Epithelial cell of prostate (primary cell): Measurements from ENCODE around the gene TTN.

ENCODE experiments used
- DNase-seq: peaks from one replicate; pipeline ENCODE4 v3.0.0-alpha.2; 2011; ENCODE audit warnings: low read depth, low spot score
- H3K27ac ChIP-seq: fragments of 450-650 bp; 2 replicates; pipeline ENCODE4 v1.5.1; 2017; ENCODE audit warnings: mild to moderate bottlenecking

Gene TTN

DNA sequence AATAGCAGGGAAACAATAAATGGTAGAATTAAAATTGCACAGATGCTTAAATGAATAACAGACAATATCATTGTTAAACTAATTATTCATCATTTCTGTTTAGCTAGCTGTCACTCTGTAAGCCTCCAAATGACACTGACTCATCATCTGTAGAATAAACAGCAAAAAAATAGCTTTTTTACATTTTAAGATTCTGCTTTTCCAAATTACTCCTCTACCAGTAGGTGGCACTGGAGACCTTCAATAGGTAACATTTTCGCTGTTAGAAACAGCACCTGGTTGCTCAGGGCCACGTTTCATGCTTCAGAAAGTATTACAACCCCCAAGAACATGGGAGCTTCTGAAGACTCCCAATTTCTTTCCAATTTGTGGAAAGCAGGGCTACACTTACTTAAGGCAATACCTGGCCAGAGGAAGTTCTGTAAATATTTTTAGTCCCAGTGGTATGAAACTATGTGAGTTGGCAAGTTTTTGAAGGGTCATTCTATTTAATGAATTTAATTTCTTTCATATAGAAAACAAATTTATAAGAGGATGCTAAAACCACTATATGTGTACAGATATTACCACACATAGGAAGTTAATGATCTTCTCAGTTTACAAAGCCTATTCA lies 45.4 kb downstream of the TTN start:
- H3K27ac ChIP-seq, result no peak overlapping the region
- DNase-seq, result no peak

DNA sequence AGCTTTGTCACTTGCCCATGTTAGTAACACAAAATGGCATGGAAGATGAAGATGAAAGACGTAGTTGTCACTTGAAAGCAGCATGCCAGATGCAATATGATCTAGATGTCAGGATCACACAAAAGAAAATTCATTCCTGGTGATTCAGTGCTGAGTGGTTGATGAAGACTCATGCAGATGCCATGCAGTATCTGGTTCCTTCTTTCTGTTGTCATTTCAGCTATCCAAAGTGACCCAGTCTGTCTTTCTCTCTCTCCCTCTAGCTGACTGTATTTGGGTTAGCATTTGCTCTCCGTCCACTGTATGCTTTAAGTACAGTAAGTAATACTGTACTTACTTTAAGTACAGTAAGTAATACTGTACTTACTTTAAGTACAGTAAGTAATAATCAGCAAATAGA lies 50.4 kb downstream of the TTN start:
- no peak for DNase-seq
- H3K27ac ChIP-seq, result no peak overlapping the region

DNA sequence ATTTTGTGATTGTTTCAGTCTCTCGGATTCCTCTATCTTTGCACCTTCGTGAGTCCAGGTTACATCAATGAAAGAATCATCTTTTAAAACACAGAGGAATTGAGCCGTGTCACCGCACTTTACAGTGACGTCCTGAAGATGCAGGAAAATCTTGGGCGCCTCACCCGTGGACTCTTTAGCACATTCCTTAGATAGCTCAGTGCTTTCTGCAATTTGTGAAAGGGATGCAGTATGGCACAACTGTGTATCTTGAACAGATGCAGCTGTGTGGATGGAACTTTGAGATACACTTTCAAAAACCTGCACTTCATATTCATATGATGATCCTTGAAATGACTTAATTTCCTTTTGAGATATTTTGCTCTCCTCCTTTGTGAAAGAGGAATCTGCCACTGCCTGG lies 50.9 kb downstream of the TTN start:
- DNase-seq, result no peak
- H3K27ac ChIP-seq, result no peak overlapping the region

DNA sequence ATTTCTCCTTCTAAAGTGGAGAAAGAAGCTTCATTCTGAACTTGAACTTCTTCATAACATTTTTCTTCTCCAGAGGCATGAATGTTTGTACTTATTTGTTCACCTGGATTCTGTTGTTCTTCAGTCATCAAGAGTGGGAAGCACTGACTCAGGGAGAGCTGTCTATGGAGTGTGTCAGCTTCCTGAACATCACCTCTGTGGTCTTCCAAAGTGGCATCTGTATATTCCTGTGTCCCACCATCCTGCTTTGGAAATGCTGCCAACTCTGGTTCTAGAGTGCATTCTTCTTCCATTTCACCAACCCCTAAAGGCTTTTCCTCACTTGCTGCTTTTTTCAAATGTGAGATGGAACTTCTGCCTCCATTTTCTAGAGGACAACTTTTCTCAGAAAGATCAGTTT lies 59.5 kb downstream of the TTN start:
- DNase-seq, result no peak
- no peak overlapping the region for H3K27ac ChIP-seq

DNA sequence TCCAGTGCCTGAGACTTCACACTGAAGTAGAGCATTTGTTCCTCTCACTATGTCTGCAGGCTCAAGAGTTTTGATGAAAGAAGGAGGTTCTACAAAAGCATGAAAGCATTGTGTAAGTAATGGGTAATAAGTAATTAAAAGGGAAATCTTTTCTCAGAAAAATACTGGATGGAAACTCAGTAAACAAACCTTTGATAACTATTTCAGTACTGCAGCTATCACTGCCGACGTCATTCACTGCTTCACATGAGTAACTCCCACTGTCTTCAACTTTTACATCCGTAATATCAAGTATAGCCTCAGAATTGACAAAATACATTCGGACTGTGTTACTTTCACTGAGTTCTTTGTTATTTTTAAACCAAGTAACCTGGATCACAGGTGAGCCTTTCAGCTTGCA lies 72.7 kb downstream of the TTN start:
- DNase-seq, result no peak
- H3K27ac ChIP-seq, result no peak overlapping the region

DNA sequence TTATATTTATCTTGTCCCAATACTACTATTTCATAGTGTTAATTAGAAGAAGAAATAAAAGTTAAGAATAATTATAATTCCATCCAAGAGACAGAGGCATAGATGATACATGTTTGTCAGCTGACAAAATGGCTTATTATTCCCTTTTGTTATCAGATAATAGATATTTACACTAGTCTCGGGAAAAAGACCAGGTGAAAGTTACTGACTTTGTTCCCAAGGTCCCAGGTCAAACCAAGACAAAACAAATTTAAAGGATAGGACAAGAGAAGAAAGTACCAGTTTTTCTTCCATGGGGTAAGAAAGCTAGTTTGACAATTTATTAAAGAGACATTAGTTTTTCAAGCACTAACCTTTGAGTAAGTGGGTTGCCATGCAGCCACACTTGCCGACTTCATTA lies 73.2 kb downstream of the TTN start:
- DNase-seq, result no peak
- H3K27ac ChIP-seq, result no peak overlapping the region

DNA sequence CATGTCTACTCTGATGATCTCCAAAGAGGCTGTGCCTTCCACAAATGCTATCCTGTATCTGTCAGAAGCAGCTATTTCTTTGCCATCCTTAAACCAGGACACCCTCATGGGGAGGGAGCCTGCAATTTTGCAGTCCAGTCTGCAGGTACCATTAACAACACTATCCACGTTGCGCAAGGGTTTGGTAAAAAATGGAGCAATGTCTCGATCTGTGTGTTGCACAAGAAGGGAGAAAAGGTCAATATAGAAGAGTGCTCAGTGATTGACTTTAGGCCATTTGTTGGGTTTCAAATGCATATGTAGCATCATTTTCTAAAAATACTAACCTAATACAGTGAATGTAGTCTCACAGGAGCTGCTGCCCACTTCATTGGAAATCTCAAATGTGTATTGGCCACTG lies 74.3 kb downstream of the TTN start:
- no peak for DNase-seq
- no peak overlapping the region for H3K27ac ChIP-seq

DNA sequence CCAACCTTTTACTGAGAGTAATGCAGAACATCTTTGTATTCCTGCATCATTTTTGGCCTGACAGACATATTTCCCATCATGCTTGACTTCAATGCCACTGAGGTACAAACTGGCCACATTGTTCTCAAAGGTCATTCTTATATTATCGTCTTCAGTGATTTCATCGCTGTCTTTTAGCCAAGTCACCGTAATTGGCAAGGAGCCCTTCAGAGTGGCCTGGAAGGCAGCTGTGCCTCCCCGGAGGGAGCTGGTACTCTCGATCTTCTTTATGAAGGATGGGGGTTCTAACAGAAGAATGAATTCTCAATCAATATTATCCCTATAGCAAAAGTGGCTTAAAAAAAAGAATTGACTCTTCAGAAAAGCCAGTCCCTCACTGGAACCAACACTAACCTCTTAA lies 75.9 kb downstream of the TTN start:
- no peak overlapping the region for H3K27ac ChIP-seq
- no peak for DNase-seq

DNA sequence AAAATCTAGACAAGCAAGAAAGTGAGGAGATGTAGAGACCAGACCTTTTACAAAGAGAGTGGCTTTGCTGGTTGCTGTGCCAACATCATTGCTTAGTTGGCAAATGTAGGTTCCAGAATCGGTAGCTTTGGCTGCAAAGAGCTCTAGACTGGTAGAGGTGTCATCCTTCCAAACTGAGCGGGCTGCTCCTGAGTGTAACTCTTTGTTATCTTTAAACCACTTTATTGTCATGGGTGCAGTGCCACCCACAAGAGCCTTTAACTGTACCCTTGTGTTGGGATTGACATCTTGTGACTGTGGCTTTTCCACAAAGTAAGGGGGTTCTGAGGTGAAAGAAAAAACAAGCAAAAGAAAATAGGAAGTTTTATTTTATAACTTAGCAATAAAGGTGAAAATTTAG lies 77.2 kb downstream of the TTN start:
- no peak overlapping the region for H3K27ac ChIP-seq
- DNase-seq, result no peak

DNA sequence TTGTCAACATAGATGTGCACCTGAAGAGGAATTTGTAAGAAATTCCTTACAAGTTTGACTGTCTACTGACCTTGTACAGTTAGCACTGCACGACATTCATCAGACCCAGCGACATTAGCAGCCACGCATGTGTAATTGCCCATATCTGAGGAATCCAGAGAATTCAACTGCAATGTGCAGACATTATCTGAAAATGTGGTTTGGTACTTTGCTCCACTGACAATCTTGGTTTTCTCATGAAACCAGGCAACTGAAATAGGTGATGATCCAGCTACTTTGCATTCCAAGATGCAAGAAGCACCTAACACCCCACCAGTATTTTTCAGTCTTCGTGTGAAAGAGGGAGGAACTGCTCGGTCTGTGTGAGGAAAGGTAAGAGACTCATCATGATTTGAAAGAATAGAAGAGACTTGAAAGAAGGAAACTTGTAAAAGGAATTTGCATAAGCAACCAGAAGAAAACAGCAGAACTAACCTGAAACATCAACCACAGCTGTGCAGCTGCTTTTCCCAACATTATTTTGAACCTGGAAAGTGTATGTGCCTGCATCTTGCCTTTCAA lies 83.4 kb downstream of the TTN start:
- H3K27ac ChIP-seq, result no peak overlapping the region
- DNase-seq, result no peak

DNA sequence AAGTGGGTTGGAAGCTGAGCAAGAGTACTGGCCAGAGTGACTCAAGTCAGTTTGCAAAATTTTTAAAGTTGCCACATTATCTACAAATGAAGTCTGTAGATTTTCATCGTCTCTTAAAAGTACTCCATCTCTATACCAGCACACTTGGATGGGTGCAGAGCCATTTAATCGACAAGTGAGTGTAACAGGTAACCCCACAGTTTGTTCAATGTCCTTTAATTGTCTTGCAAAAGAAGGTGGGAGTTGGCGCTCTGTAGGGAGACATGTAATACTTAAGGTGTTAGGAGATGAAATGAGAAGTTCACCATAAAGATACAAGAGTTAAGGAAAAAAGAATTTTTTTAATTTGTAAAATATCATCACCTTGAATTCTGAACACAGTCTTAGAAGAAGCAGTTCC lies 84.9 kb downstream of the TTN start:
- no peak for DNase-seq

DNA sequence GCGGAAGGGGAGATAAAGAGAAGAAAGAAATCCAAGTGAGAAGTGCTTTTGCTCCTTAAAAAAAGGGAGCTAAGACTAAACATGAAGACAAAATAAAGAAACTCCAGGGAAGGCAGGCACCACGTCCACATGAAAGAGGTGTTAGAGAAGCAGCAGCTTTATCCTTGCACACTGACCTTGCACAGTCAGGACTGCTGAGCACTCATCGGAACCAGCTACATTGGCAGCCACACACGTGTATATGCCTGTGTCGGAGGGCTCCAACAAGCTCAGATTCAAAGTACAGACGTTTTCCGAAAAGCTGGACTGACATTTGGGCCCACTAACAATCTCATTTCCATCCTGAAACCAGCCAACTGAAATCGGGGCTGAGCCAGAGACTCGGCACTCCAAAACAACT lies 88.2 kb downstream of the TTN start:
- no peak for DNase-seq
- no peak overlapping the region for H3K27ac ChIP-seq

More for the DNA sequence above, 84.9 kb downstream of the TTN start:
- no peak overlapping the region for H3K27ac ChIP-seq

DNA sequence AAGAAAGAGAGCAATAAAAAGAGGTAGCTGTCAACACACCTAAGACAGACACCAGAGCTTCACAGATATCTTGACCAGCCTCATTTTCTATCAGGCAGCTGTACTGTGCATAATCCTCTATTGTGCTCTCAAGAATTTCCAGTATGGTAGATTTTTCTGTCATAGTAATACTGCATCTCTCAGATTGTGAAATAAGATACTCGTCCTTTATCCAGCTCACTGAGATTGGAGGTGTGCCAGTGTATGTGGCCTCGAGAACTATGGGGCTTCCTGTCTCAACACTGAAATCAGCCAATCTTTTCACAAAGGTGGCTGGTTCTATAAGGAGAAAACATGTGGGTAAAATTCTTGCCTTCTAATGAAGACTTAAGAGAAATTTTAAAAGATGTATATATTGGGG lies 88.9 kb downstream of the TTN start:
- no peak for DNase-seq
- no peak overlapping the region for H3K27ac ChIP-seq

DNA sequence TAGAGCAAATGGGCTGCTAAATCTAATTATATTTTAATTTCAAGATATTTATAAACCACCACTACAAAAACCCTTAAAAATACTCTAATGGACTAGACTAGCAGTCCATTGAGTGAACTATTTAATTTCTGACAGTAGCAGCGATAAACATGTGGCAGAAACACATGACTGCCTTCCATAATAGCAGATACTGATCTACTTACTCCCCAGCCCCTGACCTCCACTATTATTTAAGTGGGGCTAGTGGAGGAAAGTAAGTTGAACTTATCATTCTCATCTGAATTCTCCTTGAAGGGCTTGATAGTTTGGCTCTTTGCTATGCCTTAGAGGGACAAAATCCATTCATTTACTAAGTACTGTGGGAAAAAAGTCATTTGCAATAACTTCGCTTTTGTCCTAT lies 90.8 kb downstream of the TTN start:
- no peak for DNase-seq
- H3K27ac ChIP-seq, result no peak overlapping the region

DNA sequence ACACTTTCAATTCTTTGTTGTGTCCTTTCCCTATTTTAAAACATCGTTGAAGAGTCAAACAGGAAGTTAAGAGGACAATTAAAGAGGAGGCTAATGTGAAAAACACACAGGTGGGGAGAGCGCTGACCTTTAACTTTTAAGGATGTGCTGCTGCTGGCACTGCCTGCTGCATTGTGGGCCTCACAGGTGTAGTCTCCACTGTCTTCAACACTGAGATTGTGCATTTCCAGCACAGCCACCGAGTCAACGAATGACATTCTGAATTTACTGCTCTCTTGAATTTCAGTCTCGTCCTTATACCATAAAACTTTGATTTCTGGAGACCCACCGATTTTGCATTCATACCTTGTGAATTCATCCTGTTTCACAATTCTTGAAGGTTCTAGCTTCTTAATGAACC lies 91.9 kb downstream of the TTN start:
- H3K27ac ChIP-seq, result no peak overlapping the region
- no peak for DNase-seq

DNA sequence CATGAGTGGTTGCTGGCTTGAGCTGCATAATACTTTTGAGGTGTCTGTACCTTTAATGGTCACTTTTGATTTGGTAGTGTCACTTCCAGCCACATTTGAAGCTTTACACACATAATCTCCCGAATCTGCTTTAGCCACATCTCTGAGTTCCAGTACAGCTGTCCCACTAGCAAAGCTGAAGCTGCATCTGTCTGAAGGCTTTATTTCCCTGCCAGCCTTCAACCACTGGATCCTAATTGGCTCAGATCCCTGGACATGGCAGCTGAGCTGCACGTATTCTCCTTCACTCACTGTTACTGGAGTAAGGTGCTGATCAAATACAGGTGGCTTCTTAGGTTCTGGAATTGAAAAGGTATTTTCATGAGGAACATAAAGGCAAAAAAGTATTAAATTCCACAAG lies 99.7 kb downstream of the TTN start:
- DNase-seq, result no peak
- no peak overlapping the region for H3K27ac ChIP-seq

DNA sequence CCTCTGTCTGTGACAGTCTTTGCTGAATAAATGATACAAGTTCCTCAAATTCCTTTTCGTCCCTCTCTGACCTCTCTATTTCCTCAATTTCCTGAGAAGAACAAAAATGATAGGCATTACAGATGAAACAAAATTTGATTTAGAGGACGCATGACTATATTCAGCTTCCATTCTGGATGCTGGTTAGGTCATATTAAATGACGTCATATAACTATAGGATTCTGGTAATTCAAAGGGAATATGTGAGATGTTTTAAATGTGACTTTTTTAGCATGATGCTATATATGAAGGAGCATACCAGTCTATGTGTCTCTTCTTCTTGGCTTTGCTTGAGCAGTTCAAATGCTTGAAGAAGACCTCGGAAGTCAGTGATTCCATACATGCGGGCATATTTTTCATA lies 102.3 kb downstream of the TTN start:
- no peak for DNase-seq
- no peak overlapping the region for H3K27ac ChIP-seq

DNA sequence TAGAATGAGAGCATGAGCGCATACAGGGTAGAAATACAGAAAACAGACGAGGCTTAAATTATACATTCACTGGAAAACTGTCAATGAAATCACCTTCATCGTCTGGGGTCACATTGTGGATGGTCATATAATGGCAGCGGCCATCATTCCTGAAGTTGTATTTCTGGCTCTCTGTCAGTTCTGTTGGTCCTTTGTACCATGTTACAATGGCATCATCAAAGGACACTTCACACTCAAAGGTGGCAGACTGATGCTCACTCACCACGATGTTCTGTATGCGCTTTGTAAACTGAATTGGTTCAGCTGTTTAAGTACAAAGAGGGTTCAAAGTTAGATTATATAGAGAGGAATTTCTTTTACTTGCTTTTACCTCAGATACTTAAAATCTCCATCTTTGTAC lies 104.9 kb downstream of the TTN start:
- no peak overlapping the region for H3K27ac ChIP-seq
- no peak for DNase-seq

DNA sequence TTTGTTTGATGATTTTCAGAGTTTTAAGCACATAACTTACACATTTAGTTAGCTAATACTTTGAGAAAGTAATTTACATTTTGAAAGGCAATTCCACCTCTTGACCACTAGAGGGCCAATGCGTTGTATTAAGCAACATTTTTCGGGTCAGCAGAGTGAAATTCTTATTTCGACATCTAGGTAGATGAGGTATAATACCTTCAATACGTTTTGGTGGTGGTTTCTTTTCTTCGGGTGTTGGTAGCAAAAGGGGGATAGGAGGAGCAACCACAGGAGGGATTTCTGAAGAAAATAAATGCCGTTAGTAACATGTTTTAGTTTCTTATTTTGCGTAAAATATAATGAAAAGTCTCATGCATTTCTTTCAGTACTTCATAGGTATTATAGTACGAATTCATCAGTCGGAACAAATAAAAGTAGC lies 106.3 kb downstream of the TTN start:
- no peak overlapping the region for H3K27ac ChIP-seq
- no peak for DNase-seq

DNA sequence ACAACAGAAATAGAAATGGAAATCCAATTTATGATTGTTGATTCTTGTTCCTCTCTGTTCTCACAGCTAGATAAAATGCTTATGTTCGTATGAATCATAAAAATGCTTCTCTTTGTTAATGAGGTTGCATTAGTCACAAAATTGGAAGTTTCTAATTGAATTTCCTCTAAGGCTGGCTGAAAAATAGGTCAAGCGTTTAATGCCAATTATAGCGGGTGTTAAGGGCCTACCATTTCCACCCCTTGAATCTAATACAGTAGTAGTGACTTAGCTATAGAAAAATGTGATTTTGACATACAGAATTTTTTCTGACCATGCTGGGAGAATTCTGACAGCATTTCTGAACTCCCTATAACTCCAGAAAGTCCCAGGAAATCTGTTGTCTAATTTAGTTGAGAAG lies 107.1 kb downstream of the TTN start:
- DNase-seq, result no peak
- H3K27ac ChIP-seq, result no peak overlapping the region

DNA sequence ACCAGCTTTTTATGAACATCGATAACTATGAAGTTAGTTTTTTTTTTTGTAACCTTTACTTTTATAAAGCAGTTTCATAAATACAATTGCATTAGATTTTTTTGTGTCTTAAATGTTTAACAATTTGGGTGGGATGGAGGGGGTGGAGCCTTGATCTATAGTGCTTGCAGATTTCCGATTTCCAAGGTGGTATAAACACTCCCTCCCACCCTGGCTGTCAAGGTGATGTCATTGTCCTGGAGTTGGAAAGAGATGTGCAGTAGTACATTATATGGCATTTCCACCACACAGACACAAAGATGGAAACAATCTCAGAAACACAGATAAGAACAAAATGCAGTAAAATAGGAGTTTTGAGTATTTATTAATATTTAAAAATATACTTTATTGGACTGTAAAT lies 114.4 kb downstream of the TTN start:
- no peak overlapping the region for H3K27ac ChIP-seq
- DNase-seq, result no peak

DNA sequence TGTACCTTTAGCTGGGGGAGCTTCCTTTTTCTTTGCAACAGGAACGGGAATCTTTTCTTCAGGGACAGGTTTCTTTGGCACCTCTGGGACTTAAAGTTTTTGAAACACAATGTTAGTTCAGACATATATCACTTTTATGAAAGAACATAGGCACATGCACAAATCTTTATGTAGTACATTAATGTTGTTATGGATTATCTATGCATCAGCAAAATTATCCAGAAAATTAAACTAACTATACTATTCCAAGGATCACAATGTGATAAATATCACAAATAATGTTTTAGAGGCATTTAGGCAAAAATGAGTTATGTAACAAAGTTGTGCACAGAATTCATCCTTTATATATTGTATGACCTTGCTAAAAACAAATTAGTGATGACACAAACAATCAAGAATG lies 117.4 kb downstream of the TTN start:
- no peak for DNase-seq
- H3K27ac ChIP-seq, result no peak overlapping the region

DNA sequence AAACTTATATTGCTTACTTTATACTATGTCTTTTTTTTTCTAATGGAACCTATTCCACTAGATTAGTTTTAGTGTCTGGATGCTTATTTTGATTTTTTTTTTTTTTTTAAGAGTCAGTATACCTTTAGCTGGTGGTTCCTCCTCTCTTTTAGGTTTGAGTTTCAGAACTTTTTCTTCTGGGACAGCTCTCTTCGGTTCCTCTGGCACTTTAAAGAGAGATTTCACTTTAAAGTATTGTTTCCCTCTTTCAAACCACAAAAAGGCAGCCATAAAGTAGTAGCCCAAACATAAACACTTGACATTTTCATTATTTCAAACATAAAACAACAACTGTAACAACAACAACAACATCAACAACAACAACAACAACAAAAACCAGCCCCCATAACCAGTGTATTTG lies 123.3 kb downstream of the TTN start:
- no peak overlapping the region for H3K27ac ChIP-seq
- no peak for DNase-seq
